WERI-Rb-1 (cell line): Measurements from ENCODE around the gene TTI1.

Experiments used
- DNase-seq: peaks from one replicate; pipeline ENCODE4 v3.0.0-alpha.2; 2020
- H3K27ac ChIP-seq: fragments of 250-450 bp; sonication (Bioruptor Pico); 2 replicates; pipeline ENCODE4 v1.5.1; 2020; ENCODE audit warnings: mild to moderate bottlenecking, moderate library complexity
- H3K27me3 ChIP-seq: fragments of 250-450 bp; sonication (Bioruptor Pico); 2 replicates; pipeline ENCODE4 v1.5.1; 2021; ENCODE audit warnings: mild to moderate bottlenecking, low read depth, moderate library complexity; ENCODE audit not compliant: insufficient read depth, severe bottlenecking
- H3K36me3 ChIP-seq: fragments of 250-450 bp; sonication (Bioruptor Pico); 2 replicates; pipeline ENCODE4 v1.5.1; 2020; ENCODE audit warnings: mild to moderate bottlenecking, moderate library complexity
- H3K4me3 ChIP-seq: 2 replicates; pipeline ENCODE4 v1.5.1; 2011; ENCODE audit warnings: low read depth, mild to moderate bottlenecking, control low read depth, low read length
- H3K9me3 ChIP-seq: fragments of 250-450 bp; sonication (Bioruptor Pico); 2 replicates; pipeline ENCODE4 v1.5.1; 2021; ENCODE audit warnings: mild to moderate bottlenecking, moderate library complexity; ENCODE audit not compliant: severe bottlenecking
- TF ChIP-seq, protein P1 (sequence below): IDR thresholded peaks from 2 replicates; pipeline ENCODE4 v1.5.1; 2011; ENCODE audit warnings: low read depth, mild to moderate bottlenecking, control low read depth, inconsistent platforms, low read length

Gene TTI1

DNA sequence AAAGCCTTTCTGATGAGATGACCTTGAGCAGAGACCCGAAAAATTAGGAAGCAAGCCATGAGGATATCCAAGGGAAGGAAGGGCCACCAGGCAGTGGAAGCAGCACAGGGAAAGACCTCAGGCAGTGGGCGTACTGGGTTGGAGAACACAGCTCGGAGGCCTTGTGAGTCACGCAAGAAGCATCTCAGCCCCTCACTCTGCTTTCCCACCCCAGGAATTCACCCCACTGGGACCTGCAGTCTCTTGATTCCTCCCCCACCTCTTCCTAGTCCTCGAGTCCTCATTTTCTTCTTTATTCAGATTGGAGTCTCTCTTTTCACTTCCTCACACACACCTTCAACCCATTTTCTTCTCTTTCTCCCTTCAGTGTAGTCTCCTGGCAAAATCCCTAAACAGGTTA is 27.3 kb upstream of the TTI1 start:
- peaks cover 83% of the 10 kb centered on the region for H3K36me3 ChIP-seq
- DNase-seq, result no peak

DNA sequence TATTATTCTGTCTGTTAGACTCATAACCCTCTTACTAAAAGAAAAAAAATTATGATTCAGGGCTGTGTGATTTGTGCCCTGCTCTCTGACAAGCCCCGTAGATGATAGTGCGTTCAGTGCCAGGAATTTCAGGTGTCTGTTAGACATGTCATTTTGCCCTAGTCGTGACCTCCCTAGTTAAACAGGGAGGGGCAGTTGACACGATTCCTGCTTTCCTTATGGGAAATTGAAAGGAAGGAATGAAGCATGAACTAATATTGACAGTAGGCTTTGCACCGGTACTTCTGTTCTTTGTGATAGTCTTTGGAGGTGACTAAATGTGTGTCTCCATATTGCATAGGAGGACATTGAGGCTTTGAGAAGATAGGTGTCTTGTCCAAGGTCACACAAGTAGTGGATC is 26.6 kb upstream of the TTI1 start:
- TF ChIP-seq, protein P1, sequence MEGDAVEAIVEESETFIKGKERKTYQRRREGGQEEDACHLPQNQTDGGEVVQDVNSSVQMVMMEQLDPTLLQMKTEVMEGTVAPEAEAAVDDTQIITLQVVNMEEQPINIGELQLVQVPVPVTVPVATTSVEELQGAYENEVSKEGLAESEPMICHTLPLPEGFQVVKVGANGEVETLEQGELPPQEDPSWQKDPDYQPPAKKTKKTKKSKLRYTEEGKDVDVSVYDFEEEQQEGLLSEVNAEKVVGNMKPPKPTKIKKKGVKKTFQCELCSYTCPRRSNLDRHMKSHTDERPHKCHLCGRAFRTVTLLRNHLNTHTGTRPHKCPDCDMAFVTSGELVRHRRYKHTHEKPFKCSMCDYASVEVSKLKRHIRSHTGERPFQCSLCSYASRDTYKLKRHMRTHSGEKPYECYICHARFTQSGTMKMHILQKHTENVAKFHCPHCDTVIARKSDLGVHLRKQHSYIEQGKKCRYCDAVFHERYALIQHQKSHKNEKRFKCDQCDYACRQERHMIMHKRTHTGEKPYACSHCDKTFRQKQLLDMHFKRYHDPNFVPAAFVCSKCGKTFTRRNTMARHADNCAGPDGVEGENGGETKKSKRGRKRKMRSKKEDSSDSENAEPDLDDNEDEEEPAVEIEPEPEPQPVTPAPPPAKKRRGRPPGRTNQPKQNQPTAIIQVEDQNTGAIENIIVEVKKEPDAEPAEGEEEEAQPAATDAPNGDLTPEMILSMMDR, result no peak
- H3K27ac ChIP-seq, result no peak overlapping the region
- H3K27me3 ChIP-seq, result no peaks in the 10 kb centered on the region
- no peaks in the 10 kb centered on the region for H3K9me3 ChIP-seq
- no peak for DNase-seq
- no peak overlapping the region for H3K4me3 ChIP-seq
- H3K36me3 ChIP-seq, result peaks cover 76% of the 10 kb centered on the region

More for the DNA sequence above, 27.3 kb upstream of the TTI1 start:
- TF ChIP-seq, protein P1, result no peak
- no peaks in the 10 kb centered on the region for H3K27me3 ChIP-seq
- no peak overlapping the region for H3K4me3 ChIP-seq
- no peak overlapping the region for H3K27ac ChIP-seq
- no peaks in the 10 kb centered on the region for H3K9me3 ChIP-seq

DNA sequence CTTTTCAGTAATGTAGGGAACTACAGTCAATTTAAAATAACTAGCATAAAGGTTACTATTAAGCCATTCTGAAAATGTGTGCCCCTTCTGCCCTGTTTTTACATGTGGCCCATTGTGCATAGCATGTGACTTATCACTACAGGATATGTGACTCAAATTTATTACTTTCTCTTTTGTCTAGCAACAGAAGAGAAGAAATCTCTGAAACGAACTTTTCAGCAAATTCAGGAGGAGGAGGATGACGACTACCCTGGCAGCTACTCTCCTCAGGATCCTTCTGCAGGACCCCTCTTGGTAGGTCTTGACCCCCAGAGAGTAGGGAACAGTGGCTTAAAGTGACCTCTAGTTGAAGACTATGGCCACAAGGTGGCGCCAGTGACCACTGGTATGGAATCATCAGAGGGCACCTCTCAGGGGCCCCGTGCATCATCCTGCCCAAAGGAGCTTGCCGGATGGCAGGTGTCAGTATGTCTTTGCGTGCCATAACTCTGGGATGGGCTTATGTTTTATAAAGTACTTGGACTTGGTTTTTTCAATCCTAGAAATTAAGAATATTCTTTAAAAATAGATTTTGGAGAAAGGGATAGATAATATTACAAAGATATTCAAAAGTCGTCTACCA is 24.2 kb upstream of the TTI1 start:
- no peak overlapping the region for H3K27ac ChIP-seq
- H3K36me3 ChIP-seq, result peaks cover 62% of the 10 kb centered on the region
- no peak overlapping the region for H3K4me3 ChIP-seq
- TF ChIP-seq, protein P1, result peak; percentile 77
- no peaks in the 10 kb centered on the region for H3K9me3 ChIP-seq
- DNase-seq, result peak; percentile 87
- H3K27me3 ChIP-seq, result no peaks in the 10 kb centered on the region

DNA sequence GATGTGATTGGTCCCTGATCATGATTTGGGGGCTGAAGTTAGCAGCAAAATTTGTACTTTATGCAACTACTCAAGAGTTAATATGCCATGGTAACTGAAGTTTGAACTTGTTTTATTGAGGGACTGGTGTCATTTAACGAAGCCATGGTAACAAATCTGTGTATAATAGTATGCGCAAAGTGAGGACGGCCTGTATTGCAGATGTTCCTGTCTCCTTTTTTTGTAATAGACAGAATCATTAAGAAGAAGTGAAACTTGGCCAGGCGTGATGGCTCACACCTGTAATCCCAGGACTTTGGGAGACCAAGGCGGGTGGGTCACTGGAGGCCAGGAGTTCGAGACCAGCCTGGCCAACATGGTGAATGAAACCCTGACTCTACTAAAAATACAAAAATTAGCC is 22.6 kb upstream of the TTI1 start:
- Histone ChIP-seq H3K4me3 (no peak overlapping the region), H3K27me3 (no peaks in the 10 kb centered on the region), H3K36me3 (peaks cover 60% of the 10 kb centered on the region), H3K27ac (no peak overlapping the region), H3K9me3 (no peaks in the 10 kb centered on the region)
- TF ChIP-seq, protein P1, result no peak
- DNase-seq, result no peak

DNA sequence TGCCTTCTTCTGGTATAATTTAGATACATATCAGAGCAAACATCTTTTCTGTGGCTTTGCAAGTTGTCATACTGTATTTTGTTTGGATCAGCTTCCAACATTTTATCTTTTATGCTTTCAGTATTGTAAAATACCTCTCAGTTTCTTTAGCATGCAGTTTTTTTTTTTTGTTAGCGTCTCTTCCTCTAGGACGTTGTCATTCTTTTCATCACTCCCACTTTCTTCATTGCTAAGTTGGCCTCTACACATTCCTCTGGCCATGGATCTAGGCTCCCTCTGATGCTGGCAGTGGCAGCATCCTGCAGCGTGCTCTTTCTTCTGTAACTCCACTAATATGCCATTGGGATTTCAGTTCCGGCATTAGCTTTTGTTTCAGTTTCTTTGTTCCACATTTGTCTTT is 22.0 kb upstream of the TTI1 start:
- peaks cover 58% of the 10 kb centered on the region for H3K36me3 ChIP-seq

More for the DNA sequence above, 22.0 kb upstream of the TTI1 start:
- Histone ChIP-seq H3K9me3 (no peaks in the 10 kb centered on the region), H3K27ac (no peak overlapping the region), H3K27me3 (no peaks in the 10 kb centered on the region), H3K4me3 (no peak overlapping the region)
- TF ChIP-seq, protein P1, result no peak
- no peak for DNase-seq
